Measurements from ENCODE around the gene ENTR1. TPM values are rescaled to one million over a fixed set of nuclear protein-coding genes. Genes with fewer than 3 reads are reported as not detected.

ENTR1 gene
- total RNA-seq, 1 donor from 2014 or later: 22.8 TPM

GRCh38 chr9:136395345-136396218 is 14.8 kb downstream of the ENTR1 start:
- no peak for ATAC-seq

DNA sequence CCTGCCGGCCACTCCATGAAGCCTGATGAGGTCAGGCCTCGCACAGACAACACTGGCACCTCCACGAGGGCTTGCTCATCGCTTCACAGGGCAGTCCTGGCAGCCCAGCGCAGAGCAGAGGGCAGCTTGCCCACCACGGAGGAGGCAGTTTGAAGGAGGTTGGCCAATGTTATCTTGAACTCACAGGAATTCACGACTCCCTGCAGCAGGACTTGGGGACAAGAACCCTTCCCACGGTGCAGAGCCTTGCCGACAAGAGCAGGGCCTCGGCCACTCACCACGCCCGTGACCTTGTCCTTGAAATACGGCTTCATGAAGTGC is 15.4 kb downstream of the ENTR1 start:
- ATAC-seq: no peak

DNA sequence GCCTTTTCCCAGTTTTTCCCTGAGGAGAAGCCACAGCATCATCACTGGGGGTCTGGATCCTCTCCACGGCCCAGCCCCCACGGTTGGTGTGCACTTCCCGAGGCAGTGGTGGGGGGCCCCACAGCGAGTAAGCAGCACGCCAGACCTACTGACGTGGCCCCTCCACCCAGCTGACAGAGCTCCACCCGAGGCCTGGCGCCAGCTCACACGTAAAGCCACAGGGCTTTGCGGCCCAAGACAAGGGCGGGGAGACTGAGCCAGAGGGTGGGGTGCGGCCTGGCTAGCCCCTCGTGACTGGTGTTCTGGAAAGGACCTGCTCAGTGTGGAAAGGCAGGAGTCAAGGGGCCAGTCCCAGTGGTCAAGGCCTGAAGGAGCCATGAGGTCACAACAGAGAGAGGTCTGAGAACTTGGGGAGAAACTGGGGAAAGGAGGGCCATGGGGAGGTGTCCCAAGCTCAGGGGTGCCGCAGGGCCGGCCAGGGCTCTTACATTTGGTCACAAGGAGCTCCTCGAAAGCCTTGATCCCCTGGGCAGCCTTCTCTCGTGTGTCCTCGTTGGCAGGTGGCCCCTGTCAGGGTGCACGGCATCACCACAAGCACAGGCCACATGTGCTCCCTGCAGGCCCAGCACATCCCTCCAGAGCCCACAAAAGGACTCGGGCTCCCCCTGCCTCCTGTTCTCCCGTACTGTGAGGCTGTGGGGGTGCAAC is 15.9 kb downstream of the ENTR1 start:
- no peak for ATAC-seq

GRCh38 chr9:136393531-136393930 is 16.9 kb downstream of the ENTR1 start:
- no peak for ATAC-seq

DNA sequence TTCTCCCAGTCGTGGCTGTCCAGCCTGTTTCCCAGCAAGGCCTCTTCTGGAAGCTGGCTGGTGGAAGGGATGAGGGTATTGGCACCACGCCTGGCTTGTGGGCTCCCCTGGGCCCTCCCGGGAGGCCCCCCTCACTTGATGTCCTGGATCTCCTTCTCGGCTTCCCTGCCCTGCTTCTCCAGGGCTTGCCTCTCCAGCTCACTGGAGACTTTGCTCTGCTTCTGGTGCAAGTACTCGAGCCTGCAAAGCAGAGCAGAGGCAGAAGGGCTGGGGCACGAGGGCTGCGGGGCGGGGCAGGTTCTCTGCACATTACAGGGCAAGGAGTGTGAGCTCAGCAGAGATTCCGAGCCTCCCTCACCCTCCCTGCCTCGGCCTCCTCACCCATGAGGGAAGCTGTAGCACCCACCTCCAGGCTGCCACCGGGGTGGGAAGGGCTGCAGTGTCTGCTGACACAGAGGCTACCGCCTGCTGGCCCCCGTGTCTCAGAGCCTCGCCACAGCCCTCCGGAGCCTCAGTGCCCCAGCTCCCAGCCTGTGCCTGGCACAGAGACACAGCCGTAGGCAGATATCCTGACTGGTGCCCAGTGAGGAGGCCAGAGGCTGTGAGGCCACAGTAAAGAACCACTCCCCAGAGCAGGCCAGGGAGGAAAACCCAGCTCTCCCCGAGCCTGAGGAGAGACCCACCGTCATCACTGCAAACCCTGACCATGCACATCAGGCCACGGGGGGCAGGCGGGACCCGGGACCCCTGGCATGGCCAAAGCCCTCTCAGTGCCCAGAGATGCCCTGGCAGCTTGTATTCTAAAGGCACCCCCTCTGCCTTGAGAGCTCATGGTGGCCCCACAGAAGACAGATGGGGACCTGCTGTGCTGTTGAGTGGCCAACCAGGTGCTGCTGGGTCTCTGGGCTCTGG is 17.6 kb downstream of the ENTR1 start:
- ATAC-seq: no peak

DNA sequence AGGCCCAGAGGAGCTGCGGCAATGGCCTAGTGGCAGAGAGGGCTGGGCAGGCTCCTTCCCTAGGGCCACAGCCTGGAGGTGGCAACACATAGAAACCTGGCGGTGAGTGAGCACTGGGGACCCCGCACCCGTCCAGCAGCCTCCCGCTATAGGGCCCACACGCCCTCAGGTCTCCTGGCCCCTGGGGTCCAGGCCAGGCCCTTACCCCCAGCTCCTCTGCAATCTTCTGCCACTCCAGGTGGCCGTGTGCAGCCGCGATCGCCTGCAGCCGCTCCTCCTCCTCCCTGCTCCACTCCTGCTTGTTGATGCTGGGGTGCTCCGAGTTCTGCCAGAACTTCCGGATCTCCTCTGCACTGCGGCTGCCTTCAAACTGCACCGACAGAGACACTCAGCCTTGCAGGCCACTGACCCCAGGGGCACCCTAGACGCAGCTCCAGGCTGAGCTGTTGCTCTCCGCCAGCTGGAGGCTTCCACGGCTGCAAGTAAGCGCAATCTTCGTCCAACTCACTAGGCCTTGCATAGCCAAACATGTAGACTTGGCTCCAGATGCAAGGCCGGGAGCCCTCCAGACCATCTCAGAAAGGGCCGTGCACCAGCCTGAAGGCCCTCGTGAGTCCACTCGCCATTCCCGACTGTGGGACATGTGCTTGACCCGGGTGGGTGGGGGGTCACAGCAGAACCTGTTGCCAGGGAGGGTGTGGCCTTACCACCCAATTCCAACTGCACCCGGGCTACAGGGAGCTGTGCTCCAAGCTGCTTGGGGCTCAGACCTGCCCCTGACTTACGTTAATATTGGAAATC is 18.5 kb downstream of the ENTR1 start:
- ATAC-seq: no peak

- no peak for ATAC-seq
These were observed 21.0 kb downstream of the ENTR1 start for GRCh38 chr9:136389396-136389795.

DNA sequence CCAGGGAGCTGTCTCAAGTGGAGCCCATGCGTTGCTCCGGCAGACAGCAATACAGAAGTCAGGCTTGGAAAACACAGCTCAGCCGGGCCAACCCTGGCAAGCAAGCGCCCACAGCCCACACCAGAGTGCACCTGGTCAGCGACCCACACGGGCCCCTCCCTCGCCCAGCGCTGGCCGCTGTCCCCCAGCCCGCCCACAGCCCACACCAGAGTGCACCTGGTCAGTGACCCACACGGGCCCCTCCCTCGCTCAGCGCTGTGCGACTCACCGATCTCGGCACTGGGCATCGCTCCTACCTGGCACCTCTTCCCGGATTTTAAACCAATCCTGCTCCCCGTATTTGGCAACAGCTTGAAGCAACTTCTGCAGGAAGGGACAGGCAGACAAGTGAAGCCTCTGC is 23.2 kb downstream of the ENTR1 start:
- no peak for ATAC-seq

GRCh38 chr9:136386018-136386417 is 24.4 kb downstream of the ENTR1 start:
- no peak for ATAC-seq

GRCh38 chr9:136385015-136385414 is 25.4 kb downstream of the ENTR1 start:
- no peak for ATAC-seq

DNA sequence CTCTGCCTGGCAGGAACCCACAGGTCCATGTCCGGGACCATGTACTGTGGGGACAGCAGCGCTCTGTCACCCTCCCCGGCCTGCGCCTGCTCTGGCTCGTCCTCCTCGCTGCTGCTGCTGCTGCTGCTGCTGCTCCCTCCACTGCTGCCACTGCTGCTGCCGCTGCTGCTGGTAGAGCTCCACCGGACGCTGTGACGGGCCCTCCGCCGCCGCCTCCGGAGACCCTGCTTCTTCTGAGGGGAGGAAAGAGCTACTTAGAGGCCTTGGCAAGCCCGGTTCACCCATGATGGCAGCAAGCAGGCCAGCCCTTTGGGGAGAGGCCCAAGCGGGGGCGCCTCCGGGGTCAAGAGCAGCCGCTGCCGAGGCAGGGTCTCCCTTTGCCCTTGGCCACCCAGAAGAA is 27.0 kb downstream of the ENTR1 start:
- ATAC-seq: no peak

DNA sequence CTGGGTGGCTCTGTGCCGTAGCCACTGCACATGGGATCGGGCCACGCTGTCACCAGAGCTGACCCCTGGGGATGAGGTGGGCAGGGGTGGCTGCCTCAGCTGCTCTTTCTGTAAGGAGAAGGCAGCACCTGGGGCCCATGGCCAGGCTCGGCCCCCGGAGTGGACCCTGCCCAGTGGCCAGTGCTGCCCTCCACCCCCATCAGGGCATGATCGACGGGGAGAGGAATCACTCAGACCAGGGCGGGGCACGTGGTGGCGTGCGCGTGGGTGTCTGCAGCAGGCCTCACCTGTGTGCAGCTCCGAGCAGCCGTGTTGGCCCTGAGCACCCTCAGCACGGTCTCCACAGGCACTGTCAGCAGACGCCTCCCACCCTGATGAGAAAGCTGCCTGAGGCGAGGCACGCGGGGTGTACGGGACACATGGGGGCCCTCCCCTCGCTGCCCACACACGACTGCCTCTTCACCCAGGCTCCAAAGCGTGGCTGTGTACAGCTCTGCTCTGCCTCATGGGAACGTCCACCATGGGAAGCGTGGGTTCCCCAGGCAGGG is 28.4 kb downstream of the ENTR1 start:
- no peak for ATAC-seq

GRCh38 chr9:136381311-136381710 is 29.1 kb downstream of the ENTR1 start:
- ATAC-seq: no peak

DNA sequence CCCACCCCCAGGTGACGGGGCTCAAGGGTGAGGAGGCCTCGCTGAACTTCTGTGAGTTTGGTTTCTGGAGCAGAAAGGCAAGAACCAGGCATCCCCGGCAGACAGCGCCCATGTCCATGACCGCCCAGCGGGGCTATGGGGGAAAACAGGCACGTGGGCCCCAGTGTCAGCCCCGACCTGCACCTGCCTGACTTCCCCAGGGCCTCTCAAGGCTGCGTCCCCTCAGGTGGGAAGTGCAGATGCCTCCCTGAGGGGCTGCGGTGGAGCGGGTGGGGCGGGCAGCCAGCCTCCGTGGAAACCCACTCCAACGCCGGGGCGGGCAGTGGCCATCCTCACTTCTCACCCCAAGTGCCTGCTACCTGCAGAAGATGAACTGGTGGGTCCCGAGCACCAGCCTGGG is 30.0 kb downstream of the ENTR1 start:
- no peak for ATAC-seq

- no peak for ATAC-seq
These were observed 30.5 kb downstream of the ENTR1 start for GRCh38 chr9:136379891-136380290.

GRCh38 chr9:136379401-136379800 is 31.0 kb downstream of the ENTR1 start:
- no peak for ATAC-seq

DNA sequence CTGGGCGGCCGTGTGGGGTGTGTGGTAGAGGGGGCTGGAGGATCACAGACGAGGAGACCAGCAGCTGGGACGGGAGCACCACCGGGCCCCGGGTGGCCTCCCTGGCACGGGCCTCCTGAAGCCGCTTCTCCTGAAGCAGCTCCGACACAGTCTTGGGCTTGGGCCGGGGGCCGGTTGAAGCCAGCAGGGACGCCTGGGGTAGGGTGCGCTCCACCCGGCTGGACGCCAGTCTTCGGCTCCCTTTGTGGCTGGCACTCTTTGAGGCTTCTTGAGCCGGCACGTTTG is 31.5 kb downstream of the ENTR1 start:
- no peak for ATAC-seq

- ATAC-seq: no peak
These were observed 32.0 kb downstream of the ENTR1 start for GRCh38 chr9:136378170-136379002.

GRCh38 chr9:136377341-136378169 is 32.9 kb downstream of the ENTR1 start:
- ATAC-seq: no peak

- no peak for ATAC-seq
These were observed 34.0 kb downstream of the ENTR1 start for GRCh38 chr9:136376457-136376856.
